ENCODE results near the gene FHOD1.

The FHOD1 gene

DNA sequence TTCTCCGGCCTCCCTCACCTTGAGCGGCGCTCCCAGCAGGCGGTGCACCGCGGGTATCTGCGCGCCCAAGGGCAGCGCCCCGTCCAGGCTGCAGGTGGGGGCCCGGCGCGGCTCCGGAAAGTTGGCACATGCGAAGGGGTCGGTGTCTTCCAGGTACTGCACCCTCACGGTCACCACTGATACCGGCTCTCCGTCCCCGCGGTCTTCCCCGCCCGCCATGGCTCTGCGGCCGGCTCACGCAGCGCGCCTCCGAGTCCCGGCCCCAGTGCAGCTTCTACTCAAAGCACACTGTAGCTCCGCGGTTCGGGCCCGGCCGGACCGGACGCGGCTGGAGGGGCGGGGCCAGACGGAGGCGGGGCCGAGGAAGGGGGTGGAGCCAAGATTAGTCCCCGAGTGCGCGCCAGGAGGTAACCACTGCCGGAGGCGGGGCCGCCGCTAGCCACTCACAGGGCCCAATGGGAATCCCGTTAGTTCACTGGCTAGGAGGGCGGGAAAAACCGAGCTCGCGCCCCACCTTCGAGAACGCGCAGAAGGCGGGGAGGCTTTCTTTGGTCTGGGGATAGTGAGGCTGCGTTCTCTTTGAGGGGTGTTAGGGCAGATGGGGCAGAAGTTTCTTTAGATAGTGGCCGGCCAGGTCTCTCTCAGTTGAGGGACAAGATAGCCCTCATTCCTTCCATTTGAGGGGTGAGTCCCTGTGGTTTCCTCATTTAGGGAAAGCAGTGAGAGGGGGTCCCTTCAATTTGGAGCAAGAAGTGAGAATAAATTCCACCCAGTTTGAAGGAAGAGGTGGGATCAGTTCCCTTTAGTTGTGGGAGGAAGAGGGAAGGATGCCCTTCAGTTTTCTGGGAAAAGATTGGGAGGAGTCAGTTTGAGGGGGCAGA, at the start of gene FHOD1:
FHOD1 (minus strand) TSS at position 290 of the 881 bp plus-strand sequence; CDS start at position 219, 71 bp downstream.
- DNase-seq, result peak; percentile 65 to 90

DNA sequence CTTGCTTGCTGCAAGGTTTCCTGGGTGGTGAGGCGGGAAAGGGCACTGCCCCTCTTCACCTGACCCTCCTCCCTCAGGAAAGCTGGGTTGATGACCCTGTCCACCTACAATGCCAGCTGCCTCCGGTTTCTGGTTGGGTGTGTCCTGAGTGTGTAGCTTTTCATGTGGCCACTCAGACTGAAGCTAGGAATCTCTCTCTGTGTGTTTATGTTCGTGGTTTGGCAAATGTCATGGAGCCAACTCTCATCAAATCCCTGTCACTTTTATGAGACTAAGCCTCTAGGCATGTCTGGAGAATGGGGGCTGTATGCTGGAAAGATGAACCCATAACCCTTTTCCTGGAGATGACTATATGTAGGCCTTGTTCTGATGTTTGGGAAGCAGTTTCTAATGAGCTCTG, 49.1 kb upstream of the FHOD1 start:
- no peak for DNase-seq

DNA sequence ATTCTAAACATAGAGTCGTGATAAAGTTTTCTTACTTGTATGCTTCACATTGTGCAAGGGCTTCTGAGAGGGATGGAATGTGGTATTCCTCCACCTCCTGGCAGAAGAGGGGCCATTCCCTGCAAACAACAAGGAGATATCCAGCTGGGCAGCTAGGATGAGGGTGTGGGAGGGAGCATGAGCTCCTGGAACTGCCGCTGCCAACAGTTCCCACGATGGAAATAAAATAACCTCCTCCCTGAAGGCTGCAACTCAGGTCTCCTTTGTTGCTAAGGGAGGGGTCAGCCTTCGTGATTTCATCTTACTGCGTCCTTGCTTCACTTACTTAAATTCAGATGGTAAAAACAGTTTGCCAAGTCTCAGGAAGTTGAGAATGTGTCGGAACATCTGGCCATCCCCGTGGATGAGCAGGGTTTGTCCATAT, 47.7 kb upstream of the FHOD1 start:
- no peak for DNase-seq

DNA sequence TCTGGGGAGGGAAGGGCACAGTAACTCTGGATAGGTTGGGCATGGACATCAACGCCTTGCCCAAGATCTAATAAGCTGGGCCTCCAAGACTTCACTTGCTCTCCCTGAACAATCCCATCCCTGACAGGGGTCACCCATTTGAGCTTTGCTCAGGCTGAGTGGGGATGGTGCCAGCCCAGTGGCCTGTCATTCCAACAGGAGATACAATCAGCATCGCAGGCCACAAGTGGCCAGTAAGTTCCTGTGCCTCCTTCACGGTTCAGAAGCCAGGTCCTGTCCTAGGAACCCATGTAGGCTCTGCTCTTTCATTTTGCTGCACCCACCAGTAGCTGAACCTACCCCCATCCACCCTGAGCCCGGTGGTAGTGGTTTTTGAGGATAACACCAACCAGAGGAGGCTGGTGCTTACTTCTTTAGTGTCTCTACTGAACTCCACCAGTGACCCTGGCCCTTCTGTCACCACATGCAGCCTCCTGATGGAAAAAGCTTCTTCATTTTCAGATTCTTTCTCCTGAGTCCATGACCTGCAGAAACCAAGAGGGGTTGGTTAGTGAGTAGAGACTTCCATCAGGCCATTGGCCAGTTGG, 47.0 kb upstream of the FHOD1 start:
- no peak for DNase-seq

DNA sequence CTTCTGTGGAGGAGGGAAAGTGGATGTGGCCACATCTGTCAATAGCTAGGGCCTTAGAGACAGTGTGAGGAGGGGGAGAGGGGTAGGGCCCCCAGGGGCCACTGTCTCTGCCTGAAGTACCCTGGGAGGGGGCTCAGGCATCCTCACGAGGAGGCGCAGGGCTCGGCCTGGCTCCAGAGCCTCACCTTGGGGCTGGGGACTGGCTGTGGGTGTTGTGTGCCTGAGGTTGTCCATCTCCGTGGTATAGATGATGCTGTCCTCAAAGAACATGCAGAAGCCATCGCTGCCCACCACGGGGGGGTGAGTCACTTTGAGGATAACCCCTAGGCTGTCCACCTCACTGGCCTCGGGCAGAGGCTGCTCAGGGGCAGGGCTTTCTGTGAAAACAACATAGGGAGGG, 44.2 kb upstream of the FHOD1 start:
- DNase-seq, result no peak

DNA sequence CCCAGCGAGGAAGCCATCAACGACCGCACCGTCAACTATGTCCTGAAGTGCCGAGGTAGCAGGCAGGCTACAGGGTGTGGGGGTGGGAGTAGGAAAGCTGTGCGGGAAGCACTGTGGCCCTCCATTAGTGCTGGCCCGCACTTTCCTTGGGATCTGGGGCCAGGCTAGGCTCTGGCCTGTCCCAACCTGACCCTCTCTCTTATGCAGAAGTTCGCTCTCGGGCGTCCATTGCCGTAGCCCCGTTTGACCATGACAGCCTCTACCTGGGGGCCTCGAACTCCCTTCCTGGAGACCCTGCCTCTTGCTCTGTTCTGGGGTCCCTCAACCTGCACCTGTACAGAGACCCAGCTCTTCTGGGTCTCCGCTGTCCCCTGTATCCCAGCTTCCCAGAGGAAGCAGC, 40.7 kb upstream of the FHOD1 start:
- no peak for DNase-seq

DNA sequence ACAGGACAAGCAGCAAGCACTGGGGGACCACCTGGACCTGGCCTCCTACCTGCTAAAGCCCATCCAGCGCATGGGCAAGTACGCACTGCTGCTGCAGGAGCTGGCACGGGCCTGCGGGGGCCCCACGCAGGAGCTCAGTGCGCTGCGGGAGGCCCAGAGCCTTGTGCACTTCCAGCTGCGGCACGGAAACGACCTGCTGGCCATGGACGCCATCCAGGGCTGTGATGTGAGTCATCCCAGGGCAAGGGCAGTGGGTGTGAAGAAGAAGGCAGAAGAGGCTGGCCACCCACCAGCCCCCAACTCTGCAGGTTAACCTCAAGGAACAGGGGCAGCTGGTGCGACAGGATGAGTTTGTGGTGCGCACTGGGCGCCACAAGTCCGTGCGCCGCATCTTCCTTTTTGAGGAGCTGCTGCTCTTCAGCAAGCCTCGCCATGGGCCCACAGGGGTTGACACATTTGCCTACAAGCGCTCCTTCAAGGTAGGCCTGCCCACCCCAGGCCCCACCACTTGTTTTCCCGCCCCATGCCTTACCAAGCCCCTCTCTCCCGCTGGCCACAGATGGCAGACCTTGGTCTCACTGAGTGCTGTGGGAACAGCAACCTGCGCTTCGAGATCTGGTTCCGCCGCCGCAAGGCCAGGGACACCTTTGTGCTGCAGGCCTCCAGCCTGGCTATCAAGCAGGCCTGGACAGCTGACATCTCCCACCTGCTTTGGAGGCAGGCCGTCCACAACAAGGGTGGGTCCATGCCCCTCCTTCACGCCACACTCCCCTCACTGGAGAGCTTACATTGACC, 39.4 kb upstream of the FHOD1 start:
- DNase-seq, result no peak

DNA sequence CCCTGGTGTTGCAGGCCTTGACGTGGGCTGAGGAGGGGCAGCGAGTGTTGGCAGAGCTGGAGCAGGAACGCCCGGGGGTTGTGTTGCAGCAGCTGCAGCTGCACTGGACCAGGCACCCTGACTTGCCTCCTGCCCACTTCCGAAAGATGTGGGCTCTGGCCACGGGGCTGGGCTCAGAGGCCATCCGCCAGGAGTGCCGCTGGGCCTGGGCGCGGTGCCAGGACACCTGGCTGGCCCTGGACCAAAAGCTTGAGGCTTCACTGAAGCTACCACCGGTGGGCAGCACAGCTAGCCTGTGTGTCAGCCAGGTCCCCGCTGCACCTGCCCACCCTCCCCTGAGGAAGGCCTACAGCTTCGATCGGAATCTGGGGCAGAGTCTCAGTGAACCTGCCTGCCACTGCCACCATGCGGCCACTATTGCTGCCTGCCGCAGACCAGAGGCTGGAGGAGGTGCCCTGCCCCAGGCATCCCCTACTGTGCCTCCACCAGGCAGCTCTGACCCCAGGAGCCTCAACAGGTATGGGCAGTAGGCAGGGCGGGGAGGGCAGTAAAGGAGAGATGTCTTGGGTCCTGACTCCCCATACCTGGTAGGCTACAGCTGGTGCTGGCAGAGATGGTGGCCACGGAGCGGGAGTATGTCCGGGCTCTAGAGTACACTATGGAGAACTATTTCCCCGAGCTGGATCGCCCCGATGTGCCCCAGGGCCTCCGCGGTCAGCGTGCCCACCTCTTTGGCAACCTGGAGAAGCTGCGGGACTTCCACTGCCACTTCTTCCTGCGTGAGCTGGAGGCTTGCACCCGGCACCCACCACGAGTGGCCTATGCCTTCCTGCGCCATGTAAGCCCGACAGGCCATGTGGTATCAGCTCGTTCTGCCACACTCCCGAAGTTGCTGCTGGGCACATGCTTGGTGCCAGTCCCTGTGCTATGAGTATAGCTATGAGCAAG, 37.7 kb upstream of the FHOD1 start:
- peak in 1 of 2 experiments; percentile 52 for DNase-seq

DNA sequence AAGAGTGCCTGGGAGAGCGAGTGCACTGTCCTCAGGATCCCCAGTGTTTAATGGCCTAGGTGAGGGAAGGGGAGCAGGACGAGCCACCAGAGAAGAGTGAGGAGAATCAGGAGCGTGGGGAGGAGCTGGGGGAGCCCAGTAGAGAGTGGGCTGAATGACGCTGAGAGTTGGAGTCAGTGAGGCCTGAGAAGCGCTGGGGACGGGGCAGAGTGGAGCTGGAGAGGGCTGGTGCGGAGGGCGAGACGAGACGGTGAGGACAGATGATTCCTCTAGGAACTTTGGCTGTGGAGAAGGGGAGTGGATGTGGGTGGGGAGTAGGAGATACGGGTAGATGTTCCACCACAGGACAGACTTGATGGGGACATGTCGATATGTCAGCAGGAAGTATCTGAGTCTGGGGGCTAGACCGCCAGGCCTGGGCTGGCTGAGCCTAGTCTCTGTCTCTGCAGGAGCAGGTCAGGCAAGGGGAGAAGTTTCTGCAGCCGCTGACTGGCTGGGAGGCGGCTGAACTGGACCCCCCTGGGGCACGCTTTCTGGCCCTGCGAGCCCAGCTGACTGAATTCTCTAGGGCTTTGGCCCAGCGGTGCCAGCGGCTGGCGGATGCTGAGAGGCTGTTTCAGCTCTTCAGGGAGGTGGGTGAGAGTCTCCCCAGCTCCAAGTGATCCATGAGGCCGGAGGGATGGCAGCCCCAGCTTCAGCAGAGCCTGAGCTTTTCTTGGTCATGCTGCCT, 36.7 kb upstream of the FHOD1 start:
- no peak for DNase-seq

DNA sequence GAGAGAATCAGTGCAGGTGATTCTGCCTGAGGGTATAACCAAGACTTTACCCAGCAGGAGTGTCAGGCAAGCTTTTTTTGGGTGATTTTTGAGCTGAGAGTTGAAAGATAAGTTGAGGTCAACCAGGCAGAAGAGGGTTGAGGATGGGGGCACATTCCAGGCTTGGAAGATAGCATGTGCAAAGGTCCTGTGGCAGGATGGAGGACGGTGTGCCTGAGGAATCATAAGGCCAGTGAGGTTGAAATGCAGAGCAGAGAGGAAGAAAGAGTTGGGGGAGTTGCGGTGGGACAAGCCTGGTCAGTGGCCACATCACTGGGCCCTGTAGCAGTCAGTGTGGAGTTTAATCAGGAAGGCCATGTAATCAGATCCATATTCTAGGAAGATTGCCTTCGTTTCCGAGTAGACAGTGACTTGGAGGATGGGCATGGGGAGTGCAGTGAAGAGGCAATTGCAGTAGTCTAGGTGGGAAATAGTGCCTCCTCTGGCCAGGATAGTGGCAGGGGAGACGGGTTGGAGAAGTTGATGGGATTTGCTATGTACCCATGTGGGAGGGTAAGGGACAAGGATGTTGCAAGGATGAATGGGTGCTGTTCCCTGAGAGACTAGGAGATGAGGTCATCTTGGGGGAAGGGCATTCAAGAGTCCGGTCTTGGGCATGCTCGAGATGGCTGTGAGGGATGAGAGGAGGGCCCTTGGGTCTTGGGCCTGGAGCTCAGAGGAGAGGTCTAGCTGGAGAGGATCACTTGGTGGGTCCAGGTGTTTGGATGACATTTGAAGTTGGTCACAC, 36.0 kb upstream of the FHOD1 start:
- no peak for DNase-seq

DNA sequence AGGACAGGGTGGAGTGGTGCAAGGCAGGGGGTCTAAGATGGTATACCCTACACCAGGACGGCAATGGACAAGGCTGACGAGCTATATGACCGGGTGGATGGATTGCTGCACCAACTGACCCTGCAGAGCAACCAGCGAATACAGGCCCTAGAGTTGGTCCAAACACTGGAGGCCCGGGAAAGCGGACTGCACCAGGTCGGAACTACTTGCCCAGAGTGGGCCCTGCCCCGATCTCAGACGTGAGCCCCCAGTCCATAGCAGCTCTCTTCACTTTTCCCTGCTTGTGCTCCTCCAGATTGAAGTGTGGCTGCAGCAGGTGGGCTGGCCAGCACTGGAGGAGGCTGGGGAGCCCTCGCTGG, 35.1 kb upstream of the FHOD1 start:
- no peak for DNase-seq

DNA sequence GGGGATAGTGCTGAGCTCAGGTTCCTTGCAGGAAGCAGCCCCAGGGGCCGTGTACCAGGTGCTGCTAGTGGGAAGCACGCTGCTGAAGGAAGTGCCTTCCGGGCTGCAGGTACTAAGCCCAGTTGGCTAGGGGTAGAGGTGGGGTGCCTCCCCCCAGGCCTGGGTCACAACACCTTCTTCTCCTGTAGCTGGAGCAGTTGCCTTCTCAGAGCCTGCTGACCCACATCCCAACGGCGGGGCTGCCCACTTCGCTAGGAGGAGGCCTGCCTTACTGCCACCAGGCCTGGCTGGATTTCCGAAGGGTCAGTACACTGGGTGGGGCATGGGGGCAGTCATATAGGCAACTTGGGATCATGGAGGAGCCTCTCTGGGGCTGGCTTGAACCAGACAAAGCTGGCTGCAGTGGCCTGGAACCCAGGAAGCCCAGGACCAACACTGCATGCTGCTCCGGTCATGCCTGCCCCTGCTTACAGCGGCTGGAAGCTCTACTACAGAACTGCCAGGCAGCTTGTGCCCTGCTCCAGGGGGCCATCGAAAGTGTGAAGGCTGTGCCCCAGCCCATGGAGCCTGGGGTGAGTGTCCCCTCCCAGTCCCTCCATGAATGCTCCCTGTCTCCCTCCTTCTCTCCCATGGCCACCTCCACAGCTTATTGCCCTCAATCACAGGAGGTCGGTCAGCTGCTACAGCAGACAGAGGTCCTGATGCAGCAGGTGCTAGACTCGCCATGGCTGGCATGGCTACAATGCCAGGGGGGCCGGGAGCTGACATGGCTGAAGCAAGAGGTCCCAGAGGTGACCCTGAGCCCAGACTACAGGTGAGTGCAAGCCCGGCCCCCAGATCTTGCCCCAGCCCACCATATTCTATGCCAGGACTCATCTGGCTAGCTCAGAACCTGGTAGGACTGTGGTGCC, 34.5 kb upstream of the FHOD1 start:
- DNase-seq, result no peak

DNA sequence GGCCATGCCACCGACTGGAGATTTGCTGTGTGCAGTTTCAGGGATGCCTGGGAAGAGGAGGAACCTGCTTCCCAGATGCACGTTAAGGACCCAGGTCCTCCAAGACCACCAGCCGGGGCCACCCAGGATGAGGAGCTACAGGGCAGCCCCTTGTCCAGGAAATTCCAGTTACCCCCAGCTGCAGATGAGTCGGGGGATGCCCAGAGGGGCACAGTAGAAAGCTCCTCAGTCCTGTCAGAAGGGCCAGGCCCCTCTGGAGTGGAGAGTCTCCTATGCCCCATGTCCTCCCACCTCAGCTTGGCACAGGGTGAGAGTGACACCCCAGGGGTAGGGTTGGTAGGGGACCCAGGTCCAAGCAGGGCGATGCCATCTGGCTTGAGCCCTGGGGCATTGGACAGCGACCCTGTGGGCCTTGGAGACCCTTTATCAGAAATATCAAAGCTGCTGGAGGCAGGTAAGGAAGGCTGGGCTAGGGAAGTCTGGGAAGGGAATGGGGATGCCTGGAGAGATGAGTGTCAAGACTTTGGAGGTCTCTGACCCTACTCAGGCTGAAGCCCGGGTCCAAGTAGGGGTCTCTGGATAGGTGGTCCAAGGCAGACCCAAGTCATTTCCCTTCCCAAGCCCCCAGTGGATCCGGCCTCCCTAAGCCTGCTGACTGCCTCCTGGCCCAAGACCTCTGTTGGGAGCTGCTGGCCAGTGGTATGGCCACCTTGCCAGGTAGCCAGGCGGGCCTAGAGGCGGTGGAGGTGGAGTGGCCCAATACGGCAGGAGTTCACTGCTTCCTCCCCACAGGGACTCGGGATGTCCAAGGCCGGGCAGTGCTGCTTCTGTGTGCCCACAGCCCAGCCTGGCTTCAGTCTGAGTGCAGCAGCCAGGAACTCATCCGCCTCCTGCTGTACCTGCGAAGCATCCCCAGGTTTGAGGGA, 33.1 kb upstream of the FHOD1 start:
- no peak for DNase-seq

DNA sequence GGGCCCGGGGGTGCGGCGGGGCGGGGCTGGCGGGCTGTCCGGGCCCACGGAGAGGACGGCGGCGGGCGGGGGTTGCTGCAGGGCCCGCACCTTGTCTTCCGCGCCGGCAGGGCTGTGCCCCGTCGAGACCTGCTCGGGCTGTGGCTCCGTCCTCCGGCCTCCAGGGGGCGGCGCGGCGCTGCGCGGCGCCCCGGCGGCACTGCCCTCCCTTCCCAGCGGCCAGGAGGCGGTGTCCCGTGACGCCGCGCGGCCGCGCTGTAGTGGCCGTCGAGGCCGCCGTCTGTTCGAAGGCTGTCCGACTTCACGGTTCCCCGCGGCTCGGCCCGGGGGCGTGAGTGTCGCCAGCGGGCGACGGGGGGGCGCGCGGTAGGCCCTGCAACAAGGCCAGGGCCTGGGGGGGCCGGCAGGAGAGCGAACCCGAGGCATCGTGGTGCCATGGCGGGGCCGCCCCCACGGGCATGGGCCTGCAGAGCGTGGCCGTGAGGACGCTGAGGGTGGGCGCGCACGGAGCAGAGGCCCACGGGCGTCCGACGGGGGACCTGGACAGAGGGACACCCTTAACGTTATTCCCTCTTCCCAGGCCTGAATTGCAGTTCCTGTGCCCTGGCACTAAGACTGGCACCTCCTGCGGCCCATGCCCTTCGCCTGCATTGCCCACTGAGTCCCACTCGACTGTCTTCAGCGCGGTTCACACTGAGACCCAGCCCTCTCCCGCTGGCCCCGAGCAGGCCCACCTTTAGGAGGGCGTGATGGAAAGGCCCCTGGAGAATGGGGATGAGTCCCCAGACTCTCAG, 32.2 kb upstream of the FHOD1 start, which contains the start of gene PLEKHG4:
PLEKHG4 (plus strand) TSS at position 237 of the 794 bp plus-strand sequence; CDS start at position 750, 513 bp downstream.
- DNase-seq, result peak in 1 of 2 experiments; percentile 77

DNA sequence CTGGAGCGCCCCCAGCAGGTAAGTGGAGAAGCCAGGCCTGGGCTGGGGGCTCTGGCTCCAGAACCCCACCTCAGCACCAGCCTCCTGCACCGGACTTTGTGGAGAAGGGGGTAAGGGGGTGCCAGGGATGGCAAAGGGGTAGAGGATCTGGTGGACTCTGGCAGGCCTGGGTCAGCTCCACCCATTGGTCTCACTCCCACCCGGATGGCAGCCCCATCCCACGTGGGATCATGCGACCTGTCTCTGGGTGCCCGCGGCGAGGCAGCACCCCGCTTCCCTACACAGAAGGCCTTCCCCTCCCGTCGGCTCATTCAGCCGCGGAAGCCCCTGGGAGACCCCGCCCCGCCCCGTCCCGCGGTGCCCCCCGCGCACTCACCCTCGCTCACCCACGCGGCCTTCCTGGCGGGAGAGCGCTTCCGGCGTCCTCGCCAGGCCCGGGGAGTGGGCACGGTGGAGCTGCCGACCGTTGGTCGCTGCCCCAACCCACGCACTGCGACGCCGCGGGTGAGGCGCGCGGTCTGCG, 31.6 kb upstream of the FHOD1 start:
- DNase-seq, result peak in 1 of 2 experiments; percentile 43

DNA sequence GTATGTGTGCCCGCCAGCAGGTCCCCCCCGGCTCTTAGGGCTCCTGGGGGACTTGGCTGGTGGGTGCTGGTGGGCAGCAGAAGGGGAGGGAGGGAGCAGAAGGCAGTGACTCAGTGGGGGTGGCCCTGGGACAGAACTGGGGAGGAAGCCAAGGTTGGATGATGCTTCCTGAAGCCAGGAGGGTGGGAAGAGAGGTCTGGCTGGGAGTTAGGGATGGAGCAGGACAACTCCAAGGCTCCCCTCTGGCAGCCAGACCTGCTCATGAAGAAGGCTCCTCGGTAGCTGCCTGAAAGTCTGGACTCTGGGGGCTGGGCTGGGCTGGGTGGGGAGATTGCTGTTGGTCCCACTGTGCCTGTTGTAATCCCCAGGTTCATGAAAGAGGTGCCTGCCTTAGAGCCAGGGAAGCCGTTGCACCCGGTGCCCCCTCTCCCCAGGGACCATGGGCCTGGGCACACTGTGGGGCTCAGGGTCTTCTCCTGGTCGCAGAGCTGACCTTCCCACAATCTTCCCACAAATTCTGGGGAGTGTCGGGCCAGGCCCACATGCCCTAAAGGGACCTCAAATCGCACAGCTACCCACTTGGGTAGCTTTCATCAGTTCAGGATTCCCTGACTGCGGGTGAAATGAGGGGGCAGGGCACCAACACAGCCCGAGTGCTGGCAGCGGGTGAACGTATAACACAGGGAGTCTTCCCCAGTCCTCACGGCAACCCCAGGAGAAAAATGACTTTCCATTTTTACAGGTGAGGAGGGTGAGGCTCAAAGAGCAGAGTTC, 30.9 kb upstream of the FHOD1 start:
- DNase-seq, result no peak

Data from NCI-H526 (cell line).